ENCODE measurements around the gene STOM. TPM values are rescaled to one million over a fixed set of nuclear protein-coding genes. Genes with fewer than 3 reads are reported as not detected.

The STOM gene
- total RNA-seq, 1 donor from 2014 or later: 162 TPM

DNA sequence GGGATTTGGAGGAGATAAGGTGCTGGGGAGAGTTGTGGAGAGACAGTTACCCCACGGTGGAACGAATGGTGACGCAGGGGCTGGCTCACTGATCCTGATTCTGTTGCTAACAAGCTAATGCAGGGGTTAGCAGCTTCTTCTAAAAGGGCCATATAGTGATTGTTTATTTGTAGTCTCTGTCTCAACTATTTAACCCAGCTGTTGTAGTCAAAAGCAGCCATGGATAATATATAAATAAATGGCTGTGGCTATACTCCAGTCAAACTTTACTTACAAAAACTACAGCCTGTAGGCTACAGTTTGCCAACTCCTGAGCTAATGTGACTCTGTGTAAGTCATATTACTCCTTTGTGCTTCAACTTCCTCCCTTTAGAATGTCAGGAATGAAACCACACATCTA lies 21.8 kb downstream of the STOM start:
- DNase-seq: peak; percentile 19

DNA sequence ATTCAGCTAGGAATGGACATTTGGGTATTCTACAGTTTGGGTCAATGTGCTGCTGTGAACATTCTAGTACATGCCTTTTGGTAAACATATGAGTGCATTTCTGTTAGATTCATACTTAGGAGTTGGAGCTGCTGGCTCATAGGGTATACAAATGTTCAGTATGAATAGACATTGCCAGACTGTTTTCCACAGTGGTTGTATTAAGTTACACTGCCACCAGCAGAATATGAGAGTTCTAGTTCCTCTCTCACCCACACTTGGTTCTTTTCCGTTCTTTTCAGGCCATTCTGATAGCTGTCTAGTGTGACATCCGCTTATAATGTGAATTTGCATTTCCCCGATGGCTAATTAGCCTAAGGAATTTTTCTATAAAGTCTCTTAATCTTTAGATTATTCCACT lies 25.0 kb downstream of the STOM start:
- DNase-seq: peak; percentile 63

DNA sequence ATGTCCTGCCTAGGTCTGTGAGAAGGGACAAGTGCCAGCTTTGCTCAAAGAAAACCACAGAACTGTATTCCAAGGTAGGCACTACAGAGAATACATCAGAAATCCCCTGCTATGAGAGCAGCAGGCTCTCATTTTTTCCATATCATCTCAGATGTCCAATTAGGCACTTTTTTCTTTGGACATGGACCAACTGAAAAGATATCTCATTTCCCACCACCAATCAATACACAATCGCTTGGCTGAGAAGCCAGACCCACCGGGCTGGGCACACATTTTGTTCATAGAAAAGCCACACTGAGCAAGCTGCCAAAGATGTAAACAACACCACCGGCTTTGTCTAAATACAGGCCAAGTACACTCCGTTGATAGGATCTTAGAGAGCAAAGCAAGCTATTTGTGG lies 25.9 kb downstream of the STOM start:
- peak; percentile 33 for DNase-seq

DNA sequence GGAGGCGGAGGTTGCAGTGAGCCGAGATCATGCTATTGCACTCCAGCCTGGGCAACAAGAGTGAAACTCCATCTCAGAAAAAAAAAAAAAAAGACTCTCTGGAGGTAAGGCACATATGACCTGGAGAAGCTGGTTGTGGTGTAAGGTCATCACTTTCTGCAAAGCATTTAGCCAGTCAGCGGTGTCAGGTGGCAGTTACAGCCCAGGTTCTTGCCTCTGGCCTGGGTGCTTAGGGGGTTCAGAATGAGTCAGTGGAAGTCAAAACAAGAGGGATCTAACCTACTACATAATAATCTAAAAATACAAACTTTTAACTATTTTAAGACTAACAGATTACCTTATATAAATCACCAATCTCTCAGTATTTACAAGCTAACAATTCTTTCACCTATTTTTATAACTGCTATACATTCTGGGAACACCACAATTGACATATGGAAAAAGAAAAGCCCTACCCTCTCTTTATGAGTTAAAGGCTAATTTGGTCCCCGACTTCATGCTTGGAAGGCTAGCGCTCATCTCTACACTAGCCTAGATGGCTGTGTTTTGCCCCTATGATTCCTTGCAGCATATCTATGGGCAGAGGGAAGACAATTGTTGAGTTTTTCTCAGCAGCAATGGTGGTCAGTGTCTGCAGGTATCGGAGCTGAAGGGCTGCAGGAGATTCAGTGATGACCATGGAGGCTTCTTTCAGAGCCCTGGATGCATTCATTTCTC lies 29.2 kb downstream of the STOM start:
- DNase-seq: no peak

GRCh38 chr9:121339437-121339836 lies 30.6 kb downstream of the STOM start:
- DNase-seq: no peak

- DNase-seq: no peak
Measured at GRCh38 chr9:121336665-121337064, 33.4 kb downstream of the STOM start.

DNA sequence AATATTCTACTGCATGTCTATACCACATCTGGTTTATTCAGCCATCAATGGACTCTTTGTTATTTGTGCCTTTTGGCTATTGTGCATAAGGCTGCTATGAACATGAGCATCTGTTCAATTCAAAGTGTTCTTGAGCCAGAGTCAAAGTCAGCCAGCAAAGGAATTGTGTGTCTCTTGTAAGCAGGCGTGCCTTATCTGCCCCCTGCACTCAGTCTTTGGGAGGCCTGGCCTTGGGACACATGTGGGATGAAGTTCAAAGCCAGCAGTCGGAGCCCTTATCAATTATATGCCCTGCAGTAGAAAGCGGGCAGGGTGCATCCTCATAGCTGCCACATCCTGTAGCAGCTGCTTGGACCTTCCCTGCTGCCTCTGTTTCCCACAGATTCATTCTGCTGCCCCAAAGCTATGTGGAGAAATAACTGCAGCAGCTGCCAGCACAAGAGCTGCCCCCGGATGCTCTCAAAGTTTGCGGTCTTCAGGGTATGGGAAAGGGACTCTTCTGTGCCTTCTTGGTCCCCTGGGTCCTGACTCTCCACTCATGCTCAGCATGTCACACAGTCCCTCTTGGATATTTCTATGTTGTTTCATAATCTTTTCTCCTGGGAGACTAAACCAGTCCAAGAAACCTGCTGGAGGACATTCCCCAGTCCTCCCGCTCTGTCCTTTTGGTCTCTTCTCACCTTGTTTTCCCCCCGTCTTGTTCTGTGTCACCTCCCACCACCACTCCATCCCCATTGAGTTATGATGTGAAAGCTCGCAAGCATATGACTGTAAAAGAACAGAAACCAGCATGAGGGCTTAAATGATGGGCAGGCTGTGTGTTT lies 35.9 kb downstream of the STOM start:
- DNase-seq: peak; percentile 20

GRCh38 chr9:121331992-121332685 lies 37.9 kb downstream of the STOM start:
- DNase-seq: peak; percentile 23

DNA sequence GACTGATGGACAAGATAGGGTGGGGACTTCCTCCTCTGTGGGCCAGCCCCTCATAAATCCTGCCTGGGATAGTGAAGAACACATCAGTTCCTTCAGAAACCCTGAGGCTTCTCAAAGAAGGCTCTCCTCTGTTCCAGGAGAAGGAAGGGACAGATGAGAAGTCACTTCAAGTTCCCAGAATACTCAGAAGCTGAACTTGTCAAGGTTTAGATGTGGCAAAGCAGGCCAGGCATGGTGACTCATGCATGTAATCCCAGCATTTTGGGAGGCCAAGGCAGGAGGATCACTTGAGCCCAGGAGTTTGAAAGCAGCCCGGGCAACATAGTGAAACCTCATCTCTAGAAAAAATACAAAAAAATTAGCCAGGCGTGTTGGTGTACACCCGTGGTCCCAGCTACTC lies 38.5 kb downstream of the STOM start:
- no peak for DNase-seq

- DNase-seq: no peak
Measured at GRCh38 chr9:121328876-121329681, 41.0 kb downstream of the STOM start.

DNA sequence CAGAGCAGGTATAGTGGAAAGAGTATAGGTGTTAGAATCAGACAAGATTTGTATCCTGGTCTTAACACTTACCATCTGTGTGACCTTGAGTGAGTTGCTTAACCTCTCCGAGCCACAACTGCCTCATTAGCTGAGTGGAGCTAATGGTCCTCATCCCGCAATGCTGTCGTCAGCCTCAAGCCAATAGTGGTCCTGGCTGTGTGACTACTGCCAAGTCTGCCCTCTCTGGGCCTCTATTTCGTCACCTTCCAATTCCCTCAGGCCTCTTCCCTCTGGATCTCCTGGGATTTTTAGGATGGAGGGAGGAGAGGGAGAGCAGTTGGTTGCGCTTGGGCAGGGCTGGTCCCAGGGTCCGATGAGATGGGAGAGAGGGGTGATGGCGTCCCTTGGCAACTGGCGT lies 41.6 kb downstream of the STOM start:
- DNase-seq: no peak

GRCh38 chr9:121326901-121327613 lies 43.0 kb downstream of the STOM start:
- DNase-seq: no peak

- peak; percentile 77 for DNase-seq
Measured at GRCh38 chr9:121326130-121326838, 43.8 kb downstream of the STOM start.

GRCh38 chr9:121325387-121325786 lies 44.7 kb downstream of the STOM start:
- no peak for DNase-seq

GRCh38 chr9:121324755-121325154 lies 45.3 kb downstream of the STOM start:
- no peak for DNase-seq

DNA sequence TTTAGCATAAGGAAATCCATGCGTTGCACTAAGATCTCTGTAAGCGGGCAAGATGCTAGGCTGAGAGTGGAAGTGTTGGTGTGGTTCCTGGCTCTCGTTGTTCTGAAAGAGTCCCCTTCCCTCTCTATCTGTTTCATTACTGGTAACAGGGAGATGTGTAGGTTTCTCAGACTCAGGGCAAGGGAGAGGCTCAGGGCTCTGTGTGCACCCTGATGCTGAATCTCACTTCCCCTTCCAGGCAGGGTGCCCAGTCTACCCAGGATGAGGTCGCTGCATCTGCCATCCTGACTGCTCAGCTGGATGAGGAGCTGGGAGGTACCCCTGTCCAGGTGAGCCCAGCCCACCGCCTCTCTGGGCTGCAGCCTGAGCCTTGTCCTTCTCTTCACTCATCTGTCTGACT lies 45.7 kb downstream of the STOM start:
- DNase-seq: no peak

DNA sequence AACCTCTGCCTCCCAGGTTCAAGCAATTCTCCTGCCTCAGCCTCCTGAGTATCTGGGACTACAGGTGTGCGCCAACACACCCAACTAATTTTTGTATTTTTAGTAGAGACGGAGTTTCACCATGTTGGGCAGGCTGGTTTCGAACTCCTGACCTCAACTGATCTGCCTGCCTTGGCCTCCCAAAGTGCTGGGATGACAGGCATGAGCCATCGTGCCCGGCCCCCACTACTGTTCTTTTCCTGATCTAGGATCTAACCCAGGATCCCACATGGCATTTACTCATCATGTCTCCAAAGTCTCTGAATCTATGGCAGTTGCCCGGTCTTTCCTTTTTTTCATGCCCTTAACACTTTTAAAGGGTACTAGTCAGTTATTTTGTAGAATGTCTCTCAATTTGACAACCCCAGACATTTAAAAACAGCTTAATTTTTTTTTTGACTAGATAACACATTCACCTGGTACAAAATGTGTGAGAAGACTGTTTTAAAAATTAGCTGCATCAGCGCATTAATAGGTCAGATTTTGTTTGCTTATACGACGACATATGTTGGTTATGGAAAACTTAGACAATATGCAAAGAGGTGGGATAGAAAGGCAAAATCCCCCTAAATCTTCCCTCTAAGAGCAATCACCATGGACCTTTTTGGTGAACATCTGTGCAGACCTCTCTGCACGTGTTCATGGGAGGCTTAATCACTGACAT lies 46.5 kb downstream of the STOM start:
- DNase-seq: no peak

GRCh38 chr9:121322737-121323448 lies 47.2 kb downstream of the STOM start:
- DNase-seq: no peak

- DNase-seq: peak; percentile 20
Measured at GRCh38 chr9:121322037-121322736, 47.9 kb downstream of the STOM start.
